ENCODE measurements around the gene HOXB3.

The HOXB3 gene

DNA sequence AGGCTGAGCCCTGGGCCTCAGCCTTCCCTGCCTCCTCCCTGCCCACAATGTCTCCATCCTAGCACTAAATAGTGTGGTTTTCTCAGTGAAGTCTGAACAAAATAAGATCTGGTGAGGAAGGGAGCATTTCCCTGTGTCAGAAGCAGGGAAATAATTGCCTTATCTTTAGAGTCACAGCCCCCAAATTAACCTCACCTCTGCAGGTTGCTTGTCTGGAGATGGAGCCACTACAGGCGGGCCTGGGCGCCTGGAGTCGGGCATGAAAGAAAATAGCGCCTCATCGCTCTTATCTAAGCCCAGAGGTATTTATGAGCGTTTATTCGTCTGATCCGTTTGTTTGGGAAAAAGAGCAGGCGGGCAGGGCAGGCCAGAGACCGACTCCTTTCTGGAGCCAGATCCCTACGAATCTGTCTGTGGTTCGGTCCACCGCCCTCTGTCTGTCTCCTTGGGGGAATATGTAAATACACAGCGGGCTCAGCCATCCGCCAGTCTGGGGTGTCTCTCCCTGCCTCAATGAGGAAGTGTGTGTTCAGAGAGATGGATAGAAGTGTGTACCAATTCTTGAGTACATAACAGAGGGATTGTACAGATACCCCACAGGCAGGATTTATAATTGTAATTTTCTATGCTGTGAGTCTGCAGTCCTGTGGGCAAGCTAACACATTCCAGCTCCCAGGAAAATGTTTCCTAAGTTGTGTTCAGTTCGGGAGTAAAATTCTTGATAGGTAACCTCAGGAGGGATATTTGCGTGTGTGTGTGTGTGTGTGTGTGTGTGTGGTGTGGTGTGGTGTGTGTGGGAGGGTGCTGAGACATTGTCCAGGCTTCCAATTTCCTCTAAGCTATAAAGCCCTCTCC, 10.4 kb upstream of the HOXB3 start (continued):
- TF ChIP-seq, protein P1, sequence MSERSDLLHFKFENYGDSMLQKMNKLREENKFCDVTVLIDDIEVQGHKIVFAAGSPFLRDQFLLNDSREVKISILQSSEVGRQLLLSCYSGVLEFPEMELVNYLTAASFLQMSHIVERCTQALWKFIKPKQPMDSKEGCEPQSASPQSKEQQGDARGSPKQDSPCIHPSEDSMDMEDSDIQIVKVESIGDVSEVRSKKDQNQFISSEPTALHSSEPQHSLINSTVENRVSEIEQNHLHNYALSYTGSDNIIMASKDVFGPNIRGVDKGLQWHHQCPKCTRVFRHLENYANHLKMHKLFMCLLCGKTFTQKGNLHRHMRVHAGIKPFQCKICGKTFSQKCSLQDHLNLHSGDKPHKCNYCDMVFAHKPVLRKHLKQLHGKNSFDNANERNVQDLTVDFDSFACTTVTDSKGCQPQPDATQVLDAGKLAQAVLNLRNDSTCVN (tag by site-specific recombination; optimal IDR thresholded peaks at IDR 0.05): no peak
- TF ChIP-seq OSR2 (tag by site-specific recombination; IDR thresholded peaks at IDR 0.05) (no peak; the same call in 1 of the 2 replicates), ZBTB1 (tag by site-specific recombination; IDR thresholded peaks at IDR 0.05) (no peak), ZBTB20 (tag by site-specific recombination; IDR thresholded peaks at IDR 0.05) (peak; percentile 99), SP3 (tag by site-specific recombination; IDR thresholded peaks at IDR 0.05) (no peak), ZNF555 (tag by site-specific recombination; conservative IDR thresholded peaks at IDR 0.05) (no peak), ZNF529 (tag by site-specific recombination; IDR thresholded peaks at IDR 0.05; ENCODE audit: insufficient replicate concordance) (no peak), SP7 (tag by site-specific recombination; IDR thresholded peaks at IDR 0.05) (peak; percentile 16; the same call in 1 of the 2 replicates), KLF8 (tag by site-specific recombination; IDR thresholded peaks at IDR 0.05) (peak; percentile 72), ZNF138 (tag by site-specific recombination; IDR thresholded peaks at IDR 0.05; ENCODE audit: borderline replicate concordance) (no peak), ZIC2 (tag by site-specific recombination; IDR thresholded peaks at IDR 0.05) (peak; percentile 67; the same call in 1 of the 2 replicates), SCRT1 (tag by site-specific recombination; IDR thresholded peaks at IDR 0.05; ENCODE audit: borderline replicate concordance) (no peak), ZBTB17 (tag by site-specific recombination; IDR thresholded peaks at IDR 0.05) (peak; percentile 87), ZNF19 (tag by site-specific recombination; IDR thresholded peaks at IDR 0.05; ENCODE audit: low read depth) (no peak), ZNF24 (tag by site-specific recombination; IDR thresholded peaks at IDR 0.05) (no peak), GFI1B (tag by site-specific recombination; IDR thresholded peaks at IDR 0.05) (no peak), YY1 (tag by site-specific recombination; IDR thresholded peaks at IDR 0.05) (no peak), ZXDB (tag by site-specific recombination; IDR thresholded peaks at IDR 0.05) (0 out of 2 replicates have a peak, but pooled peaks have one; percentile 18)
- TF ChIP-seq, protein P2, sequence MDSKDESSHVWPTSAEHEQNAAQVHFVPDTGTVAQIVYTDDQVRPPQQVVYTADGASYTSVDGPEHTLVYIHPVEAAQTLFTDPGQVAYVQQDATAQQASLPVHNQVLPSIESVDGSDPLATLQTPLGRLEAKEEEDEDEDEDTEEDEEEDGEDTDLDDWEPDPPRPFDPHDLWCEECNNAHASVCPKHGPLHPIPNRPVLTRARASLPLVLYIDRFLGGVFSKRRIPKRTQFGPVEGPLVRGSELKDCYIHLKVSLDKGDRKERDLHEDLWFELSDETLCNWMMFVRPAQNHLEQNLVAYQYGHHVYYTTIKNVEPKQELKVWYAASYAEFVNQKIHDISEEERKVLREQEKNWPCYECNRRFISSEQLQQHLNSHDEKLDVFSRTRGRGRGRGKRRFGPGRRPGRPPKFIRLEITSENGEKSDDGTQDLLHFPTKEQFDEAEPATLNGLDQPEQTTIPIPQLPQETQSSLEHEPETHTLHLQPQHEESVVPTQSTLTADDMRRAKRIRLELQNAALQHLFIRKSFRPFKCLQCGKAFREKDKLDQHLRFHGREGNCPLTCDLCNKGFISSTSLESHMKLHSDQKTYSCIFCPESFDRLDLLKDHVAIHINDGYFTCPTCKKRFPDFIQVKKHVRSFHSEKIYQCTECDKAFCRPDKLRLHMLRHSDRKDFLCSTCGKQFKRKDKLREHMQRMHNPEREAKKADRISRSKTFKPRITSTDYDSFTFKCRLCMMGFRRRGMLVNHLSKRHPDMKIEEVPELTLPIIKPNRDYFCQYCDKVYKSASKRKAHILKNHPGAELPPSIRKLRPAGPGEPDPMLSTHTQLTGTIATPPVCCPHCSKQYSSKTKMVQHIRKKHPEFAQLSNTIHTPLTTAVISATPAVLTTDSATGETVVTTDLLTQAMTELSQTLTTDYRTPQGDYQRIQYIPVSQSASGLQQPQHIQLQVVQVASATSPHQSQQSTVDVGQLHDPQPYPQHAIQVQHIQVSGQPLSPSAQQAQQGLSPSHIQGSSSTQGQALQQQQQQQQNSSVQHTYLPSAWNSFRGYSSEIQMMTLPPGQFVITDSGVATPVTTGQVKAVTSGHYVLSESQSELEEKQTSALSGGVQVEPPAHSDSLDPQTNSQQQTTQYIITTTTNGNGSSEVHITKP (tag by site-specific recombination; IDR thresholded peaks at IDR 0.05): peak; percentile 96
- TF ChIP-seq, protein P3, sequence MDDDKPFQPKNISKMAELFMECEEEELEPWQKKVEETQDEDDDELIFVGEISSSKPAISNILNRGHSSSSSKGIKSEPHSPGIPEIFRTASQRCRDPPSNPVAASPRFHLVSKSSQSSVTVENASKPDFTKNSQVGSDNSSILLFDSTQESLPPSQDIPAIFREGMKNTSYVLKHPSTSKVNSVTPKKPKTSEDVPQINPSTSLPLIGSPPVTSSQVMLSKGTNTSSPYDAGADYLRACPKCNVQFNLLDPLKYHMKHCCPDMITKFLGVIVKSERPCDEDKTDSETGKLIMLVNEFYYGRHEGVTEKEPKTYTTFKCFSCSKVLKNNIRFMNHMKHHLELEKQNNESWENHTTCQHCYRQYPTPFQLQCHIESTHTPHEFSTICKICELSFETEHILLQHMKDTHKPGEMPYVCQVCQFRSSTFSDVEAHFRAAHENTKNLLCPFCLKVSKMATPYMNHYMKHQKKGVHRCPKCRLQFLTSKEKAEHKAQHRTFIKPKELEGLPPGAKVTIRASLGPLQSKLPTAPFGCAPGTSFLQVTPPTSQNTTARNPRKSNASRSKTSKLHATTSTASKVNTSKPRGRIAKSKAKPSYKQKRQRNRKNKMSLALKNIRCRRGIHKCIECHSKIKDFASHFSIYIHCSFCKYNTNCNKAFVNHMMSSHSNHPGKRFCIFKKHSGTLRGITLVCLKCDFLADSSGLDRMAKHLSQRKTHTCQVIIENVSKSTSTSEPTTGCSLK (tag by site-specific recombination; IDR thresholded peaks at IDR 0.05): no peak
- TF ChIP-seq, protein P4, sequence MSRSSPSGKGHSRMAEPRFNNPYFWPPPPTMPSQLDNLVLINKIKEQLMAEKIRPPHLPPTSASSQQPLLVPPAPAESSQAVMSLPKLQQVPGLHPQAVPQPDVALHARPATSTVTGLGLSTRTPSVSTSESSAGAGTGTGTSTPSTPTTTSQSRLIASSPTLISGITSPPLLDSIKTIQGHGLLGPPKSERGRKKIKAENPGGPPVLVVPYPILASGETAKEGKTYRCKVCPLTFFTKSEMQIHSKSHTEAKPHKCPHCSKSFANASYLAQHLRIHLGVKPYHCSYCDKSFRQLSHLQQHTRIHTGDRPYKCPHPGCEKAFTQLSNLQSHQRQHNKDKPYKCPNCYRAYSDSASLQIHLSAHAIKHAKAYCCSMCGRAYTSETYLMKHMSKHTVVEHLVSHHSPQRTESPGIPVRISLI (tag by site-specific recombination; IDR thresholded peaks at IDR 0.05): no peak
- TF ChIP-seq, protein P5, sequence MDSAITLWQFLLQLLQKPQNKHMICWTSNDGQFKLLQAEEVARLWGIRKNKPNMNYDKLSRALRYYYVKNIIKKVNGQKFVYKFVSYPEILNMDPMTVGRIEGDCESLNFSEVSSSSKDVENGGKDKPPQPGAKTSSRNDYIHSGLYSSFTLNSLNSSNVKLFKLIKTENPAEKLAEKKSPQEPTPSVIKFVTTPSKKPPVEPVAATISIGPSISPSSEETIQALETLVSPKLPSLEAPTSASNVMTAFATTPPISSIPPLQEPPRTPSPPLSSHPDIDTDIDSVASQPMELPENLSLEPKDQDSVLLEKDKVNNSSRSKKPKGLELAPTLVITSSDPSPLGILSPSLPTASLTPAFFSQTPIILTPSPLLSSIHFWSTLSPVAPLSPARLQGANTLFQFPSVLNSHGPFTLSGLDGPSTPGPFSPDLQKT (IDR thresholded peaks at IDR 0.05; ENCODE audit: borderline replicate concordance, low read depth, low read length): no peak
- TF ChIP-seq, protein P6, sequence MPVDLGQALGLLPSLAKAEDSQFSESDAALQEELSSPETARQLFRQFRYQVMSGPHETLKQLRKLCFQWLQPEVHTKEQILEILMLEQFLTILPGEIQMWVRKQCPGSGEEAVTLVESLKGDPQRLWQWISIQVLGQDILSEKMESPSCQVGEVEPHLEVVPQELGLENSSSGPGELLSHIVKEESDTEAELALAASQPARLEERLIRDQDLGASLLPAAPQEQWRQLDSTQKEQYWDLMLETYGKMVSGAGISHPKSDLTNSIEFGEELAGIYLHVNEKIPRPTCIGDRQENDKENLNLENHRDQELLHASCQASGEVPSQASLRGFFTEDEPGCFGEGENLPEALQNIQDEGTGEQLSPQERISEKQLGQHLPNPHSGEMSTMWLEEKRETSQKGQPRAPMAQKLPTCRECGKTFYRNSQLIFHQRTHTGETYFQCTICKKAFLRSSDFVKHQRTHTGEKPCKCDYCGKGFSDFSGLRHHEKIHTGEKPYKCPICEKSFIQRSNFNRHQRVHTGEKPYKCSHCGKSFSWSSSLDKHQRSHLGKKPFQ (tag by site-specific recombination; IDR thresholded peaks at IDR 0.05): peak; percentile 65
- TF ChIP-seq, protein P7, sequence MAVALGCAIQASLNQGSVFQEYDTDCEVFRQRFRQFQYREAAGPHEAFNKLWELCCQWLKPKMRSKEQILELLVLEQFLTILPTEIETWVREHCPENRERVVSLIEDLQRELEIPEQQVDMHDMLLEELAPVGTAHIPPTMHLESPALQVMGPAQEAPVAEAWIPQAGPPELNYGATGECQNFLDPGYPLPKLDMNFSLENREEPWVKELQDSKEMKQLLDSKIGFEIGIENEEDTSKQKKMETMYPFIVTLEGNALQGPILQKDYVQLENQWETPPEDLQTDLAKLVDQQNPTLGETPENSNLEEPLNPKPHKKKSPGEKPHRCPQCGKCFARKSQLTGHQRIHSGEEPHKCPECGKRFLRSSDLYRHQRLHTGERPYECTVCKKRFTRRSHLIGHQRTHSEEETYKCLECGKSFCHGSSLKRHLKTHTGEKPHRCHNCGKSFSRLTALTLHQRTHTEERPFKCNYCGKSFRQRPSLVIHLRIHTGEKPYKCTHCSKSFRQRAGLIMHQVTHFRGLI (tag by site-specific recombination; IDR thresholded peaks at IDR 0.05): no peak; the same call in 1 of the 2 replicates

All from HEK293 (cell line).